Measurements from ENCODE around the gene RADIL.
"Not testable (repeated sequence)": the region's sequence is repeated elsewhere in the genome, so short reads cannot be mapped to it uniquely, and the experiment has no call there.

DNA sequence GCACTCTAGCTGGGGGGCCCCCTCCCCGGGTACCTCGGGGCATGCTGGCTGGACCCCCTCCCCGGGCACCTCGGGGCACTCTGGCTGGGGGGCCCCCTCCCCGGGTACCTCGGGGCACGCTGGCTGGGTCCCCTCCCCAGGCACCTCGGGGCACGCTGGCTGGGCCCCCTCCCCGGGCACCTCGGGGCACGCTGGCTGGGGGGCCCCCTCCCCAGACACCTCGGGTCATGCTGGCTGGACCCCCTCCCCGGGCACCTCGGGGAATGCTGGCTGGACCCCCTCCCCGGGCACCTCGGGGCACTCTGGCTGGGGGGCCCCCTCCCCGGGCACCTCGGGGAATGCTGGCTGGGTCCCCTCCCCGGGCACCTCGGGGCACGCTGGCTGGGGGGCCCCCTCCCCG, 80.9 kb downstream of the RADIL start:
- TF ChIP-seq, protein P1, sequence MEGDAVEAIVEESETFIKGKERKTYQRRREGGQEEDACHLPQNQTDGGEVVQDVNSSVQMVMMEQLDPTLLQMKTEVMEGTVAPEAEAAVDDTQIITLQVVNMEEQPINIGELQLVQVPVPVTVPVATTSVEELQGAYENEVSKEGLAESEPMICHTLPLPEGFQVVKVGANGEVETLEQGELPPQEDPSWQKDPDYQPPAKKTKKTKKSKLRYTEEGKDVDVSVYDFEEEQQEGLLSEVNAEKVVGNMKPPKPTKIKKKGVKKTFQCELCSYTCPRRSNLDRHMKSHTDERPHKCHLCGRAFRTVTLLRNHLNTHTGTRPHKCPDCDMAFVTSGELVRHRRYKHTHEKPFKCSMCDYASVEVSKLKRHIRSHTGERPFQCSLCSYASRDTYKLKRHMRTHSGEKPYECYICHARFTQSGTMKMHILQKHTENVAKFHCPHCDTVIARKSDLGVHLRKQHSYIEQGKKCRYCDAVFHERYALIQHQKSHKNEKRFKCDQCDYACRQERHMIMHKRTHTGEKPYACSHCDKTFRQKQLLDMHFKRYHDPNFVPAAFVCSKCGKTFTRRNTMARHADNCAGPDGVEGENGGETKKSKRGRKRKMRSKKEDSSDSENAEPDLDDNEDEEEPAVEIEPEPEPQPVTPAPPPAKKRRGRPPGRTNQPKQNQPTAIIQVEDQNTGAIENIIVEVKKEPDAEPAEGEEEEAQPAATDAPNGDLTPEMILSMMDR (IDR thresholded peaks at IDR 0.05; ENCODE audit: insufficient read depth, low read length): not testable (repeated sequence)
- TF ChIP-seq, protein P2, sequence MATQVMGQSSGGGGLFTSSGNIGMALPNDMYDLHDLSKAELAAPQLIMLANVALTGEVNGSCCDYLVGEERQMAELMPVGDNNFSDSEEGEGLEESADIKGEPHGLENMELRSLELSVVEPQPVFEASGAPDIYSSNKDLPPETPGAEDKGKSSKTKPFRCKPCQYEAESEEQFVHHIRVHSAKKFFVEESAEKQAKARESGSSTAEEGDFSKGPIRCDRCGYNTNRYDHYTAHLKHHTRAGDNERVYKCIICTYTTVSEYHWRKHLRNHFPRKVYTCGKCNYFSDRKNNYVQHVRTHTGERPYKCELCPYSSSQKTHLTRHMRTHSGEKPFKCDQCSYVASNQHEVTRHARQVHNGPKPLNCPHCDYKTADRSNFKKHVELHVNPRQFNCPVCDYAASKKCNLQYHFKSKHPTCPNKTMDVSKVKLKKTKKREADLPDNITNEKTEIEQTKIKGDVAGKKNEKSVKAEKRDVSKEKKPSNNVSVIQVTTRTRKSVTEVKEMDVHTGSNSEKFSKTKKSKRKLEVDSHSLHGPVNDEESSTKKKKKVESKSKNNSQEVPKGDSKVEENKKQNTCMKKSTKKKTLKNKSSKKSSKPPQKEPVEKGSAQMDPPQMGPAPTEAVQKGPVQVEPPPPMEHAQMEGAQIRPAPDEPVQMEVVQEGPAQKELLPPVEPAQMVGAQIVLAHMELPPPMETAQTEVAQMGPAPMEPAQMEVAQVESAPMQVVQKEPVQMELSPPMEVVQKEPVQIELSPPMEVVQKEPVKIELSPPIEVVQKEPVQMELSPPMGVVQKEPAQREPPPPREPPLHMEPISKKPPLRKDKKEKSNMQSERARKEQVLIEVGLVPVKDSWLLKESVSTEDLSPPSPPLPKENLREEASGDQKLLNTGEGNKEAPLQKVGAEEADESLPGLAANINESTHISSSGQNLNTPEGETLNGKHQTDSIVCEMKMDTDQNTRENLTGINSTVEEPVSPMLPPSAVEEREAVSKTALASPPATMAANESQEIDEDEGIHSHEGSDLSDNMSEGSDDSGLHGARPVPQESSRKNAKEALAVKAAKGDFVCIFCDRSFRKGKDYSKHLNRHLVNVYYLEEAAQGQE (IDR thresholded peaks at IDR 0.05; ENCODE audit: insufficient replicate concordance, low read depth): not testable (repeated sequence)
- TF ChIP-seq POLR2AphosphoS5 (IDR thresholded peaks at IDR 0.05; ENCODE audit: low read depth): not testable (repeated sequence)
